DMS79 treated with DMSO at 0.1 percent for 48 hours (cell line): ENCODE data around the gene TNS3.
"Not testable (repeated sequence)": the region's sequence is repeated elsewhere in the genome, so short reads cannot be mapped to it uniquely, and the experiment has no call there.

Source experiments
- DNase-seq: peaks from one replicate; lab custom pipeline; 2025; lab: John Stamatoyannopoulos, UW

The TNS3 gene

DNA sequence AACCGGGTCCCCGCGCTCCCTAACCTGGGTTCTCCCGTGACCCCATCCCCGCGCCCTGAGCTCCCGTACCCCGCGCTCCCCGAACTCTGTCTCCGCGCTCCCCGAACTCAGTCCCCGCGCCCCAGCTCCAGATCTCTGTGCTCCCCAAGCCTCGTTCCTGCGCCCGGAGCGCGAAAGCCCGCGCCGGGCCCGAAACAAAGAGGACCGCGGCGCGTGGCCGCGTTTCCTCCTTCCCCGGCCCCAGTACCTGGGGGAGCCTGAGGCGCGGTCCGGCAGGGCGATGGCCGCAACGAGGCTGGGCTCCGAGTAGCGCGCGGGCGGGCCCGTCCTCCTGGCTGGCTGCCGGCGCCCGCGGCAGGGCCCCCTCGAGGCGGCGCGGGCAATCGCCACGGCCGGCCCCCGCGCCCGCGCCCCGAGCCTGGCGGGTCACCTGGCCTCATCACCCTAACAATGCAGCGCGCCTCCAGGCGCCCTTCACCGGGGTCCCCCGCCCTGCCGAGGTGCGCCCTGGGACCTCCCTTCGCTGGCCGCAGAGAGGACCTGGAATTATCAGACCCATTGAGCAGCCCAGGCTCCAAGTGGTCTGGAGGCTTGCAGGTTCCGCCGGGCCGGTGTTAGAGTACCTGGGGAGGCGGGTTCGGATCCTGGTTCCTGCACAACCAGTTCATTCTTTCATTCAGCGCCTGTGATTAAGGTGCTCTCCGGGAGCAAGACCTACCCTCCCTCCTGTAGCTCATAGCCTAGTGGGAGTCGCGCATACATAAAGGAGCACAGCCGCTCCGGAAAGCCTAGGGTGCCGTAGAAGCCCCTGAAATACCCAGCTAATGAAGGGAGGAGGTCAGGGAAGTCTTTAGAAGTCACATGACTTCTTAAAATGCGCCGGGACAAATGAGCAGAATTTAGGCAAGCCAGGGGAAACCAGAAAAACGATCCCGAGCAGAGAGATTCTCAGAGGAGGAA, at the start of gene TNS3:
TSS of gene TNS3 (minus strand) at position 308 of the 960 bp plus-strand sequence. CDS start 142,475 bp downstream, outside the sequence.
- DNase-seq, result no peak

DNA sequence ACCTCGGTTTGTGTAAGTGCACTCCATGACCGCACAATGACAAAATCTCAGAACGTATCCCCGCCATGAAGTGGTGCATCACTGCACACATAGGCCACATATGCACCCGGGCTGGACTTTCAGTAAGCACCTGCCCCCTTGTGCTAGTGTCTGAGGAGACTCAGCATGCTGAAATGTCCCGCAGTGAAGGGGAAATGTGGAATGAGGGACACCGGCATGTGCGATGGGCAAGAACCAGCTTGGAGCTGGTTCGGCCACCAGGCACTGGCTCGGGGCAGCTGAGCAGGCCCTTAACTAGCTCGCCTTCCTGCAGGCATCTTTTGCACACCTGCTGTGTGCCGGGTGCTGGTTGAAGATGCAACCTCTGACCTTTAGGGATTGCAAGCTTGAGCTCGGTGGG, 49.8 kb upstream of the TNS3 start:
- no peak for DNase-seq

DNA sequence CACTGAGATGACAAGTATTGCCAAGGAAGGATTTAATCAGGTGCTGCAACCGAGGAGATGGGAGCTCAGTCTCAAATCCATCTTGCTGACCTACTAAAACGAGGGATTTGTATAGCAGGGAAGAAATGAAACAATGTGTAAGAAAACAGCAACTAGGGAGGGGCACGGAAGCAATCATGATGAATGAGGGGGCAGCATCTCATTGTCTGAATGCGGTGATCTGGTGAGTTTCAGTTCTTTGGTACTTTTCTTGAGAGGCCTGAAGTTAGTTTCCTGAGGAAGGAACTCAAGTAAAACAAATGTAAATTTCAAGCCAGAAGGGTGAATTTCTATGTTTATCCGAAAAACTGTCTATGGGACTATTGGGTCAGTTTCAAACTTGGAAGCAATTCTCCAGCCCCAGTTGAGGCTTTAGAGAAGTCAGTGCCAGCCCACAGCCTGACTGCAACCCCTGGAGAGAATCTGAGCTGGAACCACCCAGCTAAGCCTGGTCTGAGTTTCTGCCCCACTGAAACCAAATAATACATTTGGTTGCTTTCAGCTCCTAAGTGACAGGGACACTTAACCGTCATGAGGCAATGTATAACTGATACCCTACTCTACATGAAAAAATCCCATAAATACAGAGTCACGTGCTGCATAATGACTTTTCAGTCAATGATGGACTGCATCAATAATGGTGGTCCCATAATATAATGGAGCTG, 45.8 kb upstream of the TNS3 start:
- DNase-seq, result no peak

DNA sequence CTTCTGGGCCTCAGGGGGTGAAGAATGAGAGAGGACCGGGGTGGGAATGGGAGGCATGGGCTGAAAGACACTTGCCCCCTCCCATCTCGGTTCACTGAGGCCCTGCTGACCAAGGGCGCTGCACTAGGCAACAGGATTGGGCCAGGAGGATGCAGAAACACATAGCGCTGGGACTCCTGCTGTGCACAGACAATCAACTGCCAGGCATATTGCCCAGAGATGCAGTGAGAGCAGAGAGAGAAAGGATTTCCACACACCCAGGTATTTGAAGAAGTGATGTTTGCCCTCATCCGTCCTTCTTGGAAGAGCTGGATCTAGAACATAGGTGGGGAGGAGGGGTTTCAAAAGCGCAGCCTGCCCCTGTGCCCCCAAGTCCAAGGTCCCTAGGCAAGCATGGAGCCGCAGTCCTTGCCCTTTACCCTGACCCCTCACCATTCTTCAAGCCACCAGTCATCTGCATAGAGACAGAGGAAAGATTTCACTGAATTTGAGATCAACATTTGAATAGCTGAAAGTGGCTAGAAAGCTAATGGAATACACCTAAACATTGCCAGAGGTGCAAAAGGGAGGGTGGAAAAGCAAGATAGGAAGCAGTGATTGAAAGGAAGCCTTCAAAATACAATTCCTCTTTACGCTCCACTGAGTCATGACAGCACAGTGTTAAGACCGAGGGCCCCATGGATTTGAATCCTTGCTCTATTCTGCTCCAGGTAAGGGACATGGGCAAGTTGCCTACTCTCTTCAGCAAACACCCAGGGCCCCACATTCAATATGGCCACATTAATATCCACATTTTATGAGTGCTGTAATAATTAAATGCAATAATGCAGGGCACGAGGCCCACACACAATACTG, 44.2 kb upstream of the TNS3 start:
- DNase-seq, result no peak

GRCh38 chr7:47624689-47625088, 42.8 kb upstream of the TNS3 start:
- no peak for DNase-seq

DNA sequence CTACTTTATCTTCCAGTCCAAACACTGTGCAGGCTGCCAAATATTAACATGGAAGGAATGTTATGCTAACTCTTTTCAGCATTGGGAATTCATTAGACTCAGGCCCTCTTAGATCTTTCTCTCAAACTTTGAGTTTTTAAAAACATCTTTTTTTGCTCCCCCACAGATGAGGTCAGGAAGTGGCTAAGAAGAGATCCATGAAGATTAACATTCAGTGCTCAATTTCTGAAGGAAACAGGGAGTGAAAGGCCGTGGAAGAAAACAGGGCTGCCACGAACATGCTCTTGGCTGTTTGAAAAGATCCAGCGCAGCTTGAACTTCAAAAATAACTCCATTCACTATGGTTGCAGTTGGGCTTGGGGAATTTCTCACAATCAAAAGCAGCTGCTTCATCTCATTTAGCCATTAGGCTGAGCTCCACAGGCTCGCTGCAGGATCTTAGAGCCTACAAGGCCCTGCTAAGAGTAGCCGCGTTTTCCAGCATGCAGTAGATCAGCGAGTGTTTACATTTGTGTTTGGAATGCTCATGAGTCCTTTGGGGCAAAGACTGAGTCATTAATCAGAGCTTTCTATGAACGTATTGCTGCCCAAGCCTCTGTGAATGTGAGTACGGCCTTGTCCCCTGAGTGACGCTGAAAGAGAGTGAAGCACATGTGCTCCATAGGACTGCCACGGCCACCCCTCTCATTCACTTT, 41.2 kb upstream of the TNS3 start:
- DNase-seq, result no peak

- no peak for DNase-seq
Measured at GRCh38 chr7:47622586-47622945, 40.7 kb upstream of the TNS3 start.

- no peak for DNase-seq
Measured at GRCh38 chr7:47621979-47622561, 40.2 kb upstream of the TNS3 start.

- DNase-seq, result no peak
Measured at GRCh38 chr7:47621347-47621746, 39.4 kb upstream of the TNS3 start.

DNA sequence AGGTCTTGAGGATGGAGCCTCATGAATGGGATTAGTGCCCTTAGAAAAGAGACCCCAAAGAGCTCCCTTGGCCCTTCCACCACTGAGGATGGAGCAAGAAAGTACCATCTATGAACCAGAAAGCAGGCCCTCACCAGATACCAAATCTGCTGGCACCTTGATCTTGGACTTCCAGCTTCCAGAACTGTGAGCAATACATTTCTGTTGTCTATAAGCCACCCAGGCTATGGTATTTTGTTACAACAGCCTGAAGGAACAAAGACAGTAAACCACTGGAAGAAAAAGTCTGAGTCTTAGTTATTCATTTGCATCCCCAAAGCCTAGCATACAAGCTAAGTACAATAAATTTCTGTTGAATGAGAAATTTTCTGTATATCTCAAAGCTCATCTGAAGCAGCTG, 37.9 kb upstream of the TNS3 start:
- DNase-seq, result no peak

DNA sequence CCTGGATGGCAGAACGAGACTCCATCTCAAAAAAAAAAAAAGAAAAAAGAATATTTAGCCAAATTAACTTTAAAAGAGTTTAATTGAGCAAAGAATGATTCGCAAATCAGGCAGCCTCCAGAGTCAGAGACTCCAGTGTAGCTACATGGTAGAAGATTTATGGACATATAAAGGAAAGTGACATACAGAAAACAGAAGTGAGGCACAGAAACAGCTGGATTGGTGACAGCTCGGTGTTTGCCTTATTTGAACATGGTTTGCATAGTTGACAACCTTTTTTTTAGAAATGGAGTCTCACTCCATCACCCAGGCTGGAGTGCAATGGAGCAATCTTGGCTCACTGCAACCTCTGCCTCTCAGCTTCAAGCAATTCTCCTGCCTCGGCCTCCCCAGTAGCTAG, 35.2 kb upstream of the TNS3 start:
- no peak for DNase-seq

DNA sequence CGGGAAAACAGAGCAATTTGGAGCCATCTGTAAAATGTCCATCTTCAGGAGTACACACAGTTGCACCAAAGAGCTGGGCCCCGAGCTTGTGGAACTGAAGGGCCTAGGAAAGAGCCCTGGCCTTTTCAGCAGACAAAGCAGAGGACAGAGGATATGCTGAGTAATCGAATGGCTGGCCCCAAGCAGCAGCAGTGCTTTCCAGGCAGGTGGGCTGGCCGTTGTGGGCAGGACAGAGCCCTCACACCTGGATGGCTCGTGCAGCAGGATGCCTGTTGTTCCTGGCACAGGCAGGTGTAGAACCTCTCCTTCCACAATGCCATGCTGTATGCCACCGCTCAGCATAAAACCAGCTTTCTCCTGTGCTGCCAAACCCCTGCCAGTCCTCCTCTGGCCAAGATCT, 32.5 kb upstream of the TNS3 start:
- no peak for DNase-seq

GRCh38 chr7:47611045-47611511, 29.2 kb upstream of the TNS3 start:
- no peak for DNase-seq

DNA sequence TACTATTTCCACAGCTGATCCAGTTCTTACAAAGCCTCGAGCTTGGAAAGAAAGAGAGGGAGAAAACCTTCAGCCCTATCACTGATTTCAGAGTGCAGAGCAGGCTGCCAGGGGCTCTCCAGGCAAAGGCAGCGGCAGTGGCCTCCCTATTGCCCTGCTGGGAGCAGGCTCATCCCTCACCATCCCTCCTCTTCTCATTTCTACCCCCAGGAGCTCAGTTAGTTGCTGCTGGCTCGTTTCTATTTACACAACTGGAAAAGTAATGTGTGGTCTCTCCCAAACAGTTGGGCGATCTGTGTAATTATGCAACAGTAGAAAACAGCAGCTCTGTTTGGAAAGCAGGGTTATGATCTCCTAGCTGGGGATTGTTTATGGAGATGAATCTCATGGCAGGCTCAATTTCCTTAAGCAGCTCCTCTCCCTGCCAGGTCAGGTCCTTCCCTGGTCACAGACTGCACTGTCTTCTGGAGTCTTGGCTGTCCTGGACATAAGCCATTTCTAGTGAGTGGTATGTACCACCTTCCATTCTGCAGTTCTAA, 28.7 kb upstream of the TNS3 start:
- DNase-seq, result no peak

DNA sequence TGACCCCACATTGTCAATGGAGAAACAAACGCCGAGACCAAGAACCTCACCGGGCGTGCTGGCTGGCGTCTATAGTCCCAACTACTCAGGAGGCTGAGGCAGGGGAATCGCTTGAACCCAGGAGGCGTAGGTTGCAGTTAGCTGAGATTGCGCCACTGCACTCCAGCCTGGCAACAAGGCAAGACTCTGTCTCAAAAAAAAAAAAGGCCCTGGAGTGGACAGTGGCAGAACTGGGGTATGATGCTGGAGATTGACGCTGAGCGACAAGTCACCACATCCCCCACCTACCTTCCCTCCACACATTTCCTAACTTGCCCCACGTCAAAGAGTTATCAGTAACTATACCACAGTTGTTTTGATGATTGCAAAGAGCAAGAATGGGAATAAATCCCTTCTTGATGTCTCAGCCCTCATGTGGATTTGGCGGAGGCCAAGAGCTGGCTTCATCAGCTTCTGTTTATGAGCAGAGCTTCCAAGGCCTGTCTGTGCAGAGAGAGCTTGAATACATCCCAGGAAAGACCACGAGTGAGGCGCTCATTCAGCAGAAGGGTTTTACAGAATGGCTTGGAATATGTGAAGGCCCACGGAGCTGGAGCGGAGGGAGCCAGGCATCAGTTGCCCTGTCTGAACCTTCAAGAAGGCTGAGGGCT, 28.0 kb upstream of the TNS3 start:
- no peak for DNase-seq

DNA sequence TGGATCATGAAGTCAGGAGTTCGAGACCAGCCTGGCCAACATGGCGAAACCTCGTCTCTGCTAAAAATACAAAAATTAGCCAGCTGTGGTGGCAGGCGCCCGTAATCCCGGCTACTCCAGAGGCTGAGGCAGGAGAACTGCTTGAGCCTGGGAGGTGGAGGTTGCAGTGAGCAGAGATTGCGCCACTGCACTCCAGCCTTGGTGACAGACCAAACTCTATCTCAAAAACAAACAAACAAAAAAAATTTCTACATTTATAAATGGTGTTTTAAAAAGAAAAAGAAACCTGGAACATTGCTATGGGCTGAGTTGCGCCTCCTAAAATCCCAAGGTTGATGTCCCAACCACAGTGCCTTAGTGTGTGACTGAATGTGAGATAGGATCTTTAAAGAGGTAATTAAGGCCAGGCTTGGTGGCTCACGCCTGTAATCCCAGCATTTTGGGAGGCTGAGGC, 24.7 kb upstream of the TNS3 start:
- not testable (repeated sequence) for DNase-seq

DNA sequence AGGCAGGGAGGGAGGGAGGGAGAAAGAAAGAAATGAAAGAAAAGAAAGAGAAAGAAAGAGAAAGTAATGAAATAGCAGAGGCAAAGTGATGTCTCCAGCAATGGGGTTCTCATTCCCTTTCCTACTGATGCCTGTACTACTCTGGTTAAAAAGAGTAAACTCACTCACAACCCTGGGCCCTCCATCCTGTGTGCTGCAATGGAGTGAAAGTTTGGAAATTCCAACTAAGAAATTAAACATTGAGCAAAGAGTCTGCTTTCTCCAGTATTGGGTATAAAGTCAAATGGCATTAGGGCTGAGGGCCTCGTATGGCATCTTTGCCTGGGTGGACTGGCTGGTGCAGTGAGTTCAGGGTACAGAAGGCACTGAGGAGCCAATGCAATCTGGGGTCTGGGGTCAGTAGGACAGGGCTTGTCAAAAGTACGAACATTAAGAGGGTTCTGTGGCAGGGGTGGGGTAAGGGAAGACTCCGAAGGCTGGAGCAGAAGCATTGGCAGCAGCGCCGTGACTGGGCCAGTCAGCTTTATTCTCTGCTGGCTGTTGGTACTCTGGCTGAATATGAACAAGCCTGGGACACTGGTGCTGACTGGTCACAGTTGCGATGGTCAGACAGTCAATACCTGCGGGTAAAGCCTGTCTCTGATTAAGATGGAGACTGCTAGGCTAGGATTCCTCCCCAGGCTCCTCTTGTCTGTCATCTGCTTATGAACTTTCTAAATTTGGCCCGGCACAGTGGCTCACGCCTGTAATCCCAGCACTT, 24.1 kb upstream of the TNS3 start:
- no peak for DNase-seq

DNA sequence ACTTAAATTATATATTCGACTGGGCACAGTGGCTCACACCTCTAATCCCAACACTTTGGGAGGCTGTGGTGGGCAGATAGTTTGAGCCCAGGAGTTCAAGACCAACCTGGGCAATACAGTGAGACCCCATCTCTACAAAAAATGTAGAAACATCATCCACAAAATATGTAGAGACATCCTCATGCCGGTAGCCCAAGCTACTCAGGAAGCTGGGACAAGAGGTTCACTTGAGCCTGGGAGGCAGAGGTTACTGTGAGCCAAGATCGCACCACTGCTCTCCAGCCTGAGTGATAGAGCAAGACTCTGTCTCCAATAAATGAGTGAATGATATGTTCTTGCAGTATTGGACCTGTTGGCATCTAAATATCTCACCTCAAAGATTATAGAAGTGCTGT, 22.6 kb upstream of the TNS3 start:
- no peak for DNase-seq

GRCh38 chr7:47603514-47604255, 21.8 kb upstream of the TNS3 start:
- not testable (repeated sequence) for DNase-seq
